Heart left ventricle (tissue), 13 donors: ENCODE measurements around the gene SFMBT2.

ENCODE experiments used
- POLR2A ChIP-seq, 2 donors: fragments of 450-650 bp; IDR thresholded peaks; one replicate each; pipeline ENCODE4 v1.6.1; 2017; ENCODE audit warnings: antibody characterized with exemption in 2 of 2, mild to moderate bottlenecking in 2 of 2, moderate library complexity in 2 of 2
- TF ChIP-seq, protein P1 (sequence below), 12 donors: fragments of 200-600 bp; sonication (generic) in 4 of 12; IDR thresholded peaks; one replicate each; pipeline versions ENCODE4 v1.5.0 to v1.8.0; 2018 to 2022; ENCODE audit warnings: antibody characterized with exemption in 12 of 12, mild to moderate bottlenecking in 5 of 12
- donor health status: ischemic (EF 13 %, LVEDD 7.1; RV severe dilation, severe dysfunction).
- donor health status: DM: no; HTN: yes; CAD: no.
- donor health status: DM: no; HTN: no; CAD: no.
- donor health status: ischemic (EF 25% LVEDD 6.9; RV normal size, moderate dysfunction).
- donor health status: ischemic (EF 25% LVEDD 5.7; RV mildly dilated, moderate dysfunction).
- donor health status: ischemic (EF 35%, LVEDD 5.7; RV mildly dilated, moderate dysfunction).
- donor health status: nonischemic (EF 11% LVEDD 7.7; RV severe dilation, severe dysfunction).
- donor health status: DM: yes; HTN: yes; CAD: no.
- donor health status: PGD.
- donor health status: ischemic (EF 29% LVEDD 5.4; RV normal size, mild dysfunction).
- donor health status: nonischemic (EF 23%, LVEDD 6.1; RV moderate dilation, normal function).

DNA sequence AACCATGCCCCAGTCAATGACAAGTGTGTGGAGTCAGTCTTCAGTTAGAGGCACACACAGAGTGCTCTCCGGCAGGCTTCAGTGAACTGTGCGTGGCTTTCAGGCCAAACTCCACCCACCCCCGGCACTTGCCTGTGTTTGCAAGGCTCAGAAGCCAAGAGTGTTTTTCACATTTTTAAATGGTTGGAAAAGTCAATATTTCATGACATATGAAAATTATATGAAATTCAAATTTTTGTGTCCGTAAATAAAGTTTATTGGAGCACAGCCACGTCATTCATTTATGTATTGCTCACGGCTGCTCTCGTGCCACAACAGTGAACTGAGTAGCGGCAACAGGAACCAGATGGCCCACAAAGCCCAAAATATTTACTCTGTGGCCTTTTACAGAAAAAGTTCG, 104.7 kb downstream of the SFMBT2 start:
- TF ChIP-seq, protein P1, sequence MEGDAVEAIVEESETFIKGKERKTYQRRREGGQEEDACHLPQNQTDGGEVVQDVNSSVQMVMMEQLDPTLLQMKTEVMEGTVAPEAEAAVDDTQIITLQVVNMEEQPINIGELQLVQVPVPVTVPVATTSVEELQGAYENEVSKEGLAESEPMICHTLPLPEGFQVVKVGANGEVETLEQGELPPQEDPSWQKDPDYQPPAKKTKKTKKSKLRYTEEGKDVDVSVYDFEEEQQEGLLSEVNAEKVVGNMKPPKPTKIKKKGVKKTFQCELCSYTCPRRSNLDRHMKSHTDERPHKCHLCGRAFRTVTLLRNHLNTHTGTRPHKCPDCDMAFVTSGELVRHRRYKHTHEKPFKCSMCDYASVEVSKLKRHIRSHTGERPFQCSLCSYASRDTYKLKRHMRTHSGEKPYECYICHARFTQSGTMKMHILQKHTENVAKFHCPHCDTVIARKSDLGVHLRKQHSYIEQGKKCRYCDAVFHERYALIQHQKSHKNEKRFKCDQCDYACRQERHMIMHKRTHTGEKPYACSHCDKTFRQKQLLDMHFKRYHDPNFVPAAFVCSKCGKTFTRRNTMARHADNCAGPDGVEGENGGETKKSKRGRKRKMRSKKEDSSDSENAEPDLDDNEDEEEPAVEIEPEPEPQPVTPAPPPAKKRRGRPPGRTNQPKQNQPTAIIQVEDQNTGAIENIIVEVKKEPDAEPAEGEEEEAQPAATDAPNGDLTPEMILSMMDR (IDR thresholded peaks at IDR 0.05) = no peak
- no peak for TF ChIP-seq POLR2A (IDR thresholded peaks at IDR 0.05)
